Measurements from ENCODE around the gene GPRIN3.

DNA sequence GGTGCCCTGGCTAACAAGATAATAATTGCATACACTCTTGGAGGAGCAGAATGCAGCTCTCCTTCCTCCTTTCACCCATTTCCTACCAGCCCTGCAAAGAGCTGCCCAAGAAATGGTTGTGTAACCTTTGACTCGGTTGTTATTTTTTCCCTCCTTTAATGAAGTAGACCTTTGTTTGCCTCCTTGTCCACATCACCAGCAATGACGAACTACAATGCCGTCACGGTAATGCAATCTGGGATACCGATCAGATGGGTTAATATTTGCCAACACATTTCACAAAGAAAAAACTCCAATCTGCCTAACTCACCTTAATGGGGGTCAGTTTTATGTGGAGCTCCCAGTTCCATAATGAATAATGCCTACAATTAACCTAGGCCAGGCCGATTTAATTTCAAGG is 32.0 kb downstream of the GPRIN3 start:
- TF ChIP-seq, protein P1, sequence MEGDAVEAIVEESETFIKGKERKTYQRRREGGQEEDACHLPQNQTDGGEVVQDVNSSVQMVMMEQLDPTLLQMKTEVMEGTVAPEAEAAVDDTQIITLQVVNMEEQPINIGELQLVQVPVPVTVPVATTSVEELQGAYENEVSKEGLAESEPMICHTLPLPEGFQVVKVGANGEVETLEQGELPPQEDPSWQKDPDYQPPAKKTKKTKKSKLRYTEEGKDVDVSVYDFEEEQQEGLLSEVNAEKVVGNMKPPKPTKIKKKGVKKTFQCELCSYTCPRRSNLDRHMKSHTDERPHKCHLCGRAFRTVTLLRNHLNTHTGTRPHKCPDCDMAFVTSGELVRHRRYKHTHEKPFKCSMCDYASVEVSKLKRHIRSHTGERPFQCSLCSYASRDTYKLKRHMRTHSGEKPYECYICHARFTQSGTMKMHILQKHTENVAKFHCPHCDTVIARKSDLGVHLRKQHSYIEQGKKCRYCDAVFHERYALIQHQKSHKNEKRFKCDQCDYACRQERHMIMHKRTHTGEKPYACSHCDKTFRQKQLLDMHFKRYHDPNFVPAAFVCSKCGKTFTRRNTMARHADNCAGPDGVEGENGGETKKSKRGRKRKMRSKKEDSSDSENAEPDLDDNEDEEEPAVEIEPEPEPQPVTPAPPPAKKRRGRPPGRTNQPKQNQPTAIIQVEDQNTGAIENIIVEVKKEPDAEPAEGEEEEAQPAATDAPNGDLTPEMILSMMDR (IDR thresholded peaks at IDR 0.05) = no peak
- TF ChIP-seq POLR2A (IDR thresholded peaks at IDR 0.05) = no peak

All from stomach (tissue), 4 donors.